Colonic mucosa (tissue), 4 donors: ENCODE data around the gene TRPM2. TPM values are rescaled to one million over a fixed set of nuclear protein-coding genes. Genes with fewer than 3 reads are reported as not detected.

Experiments used
- DNase-seq: peaks from one replicate; pipeline ENCODE4 v3.0.0-alpha.2; 2020
- H3K27ac ChIP-seq: fragments of 200-600 bp; one replicate; pipeline ENCODE4 v1.8.0; 2021
- H3K27me3 ChIP-seq: fragments of 200-600 bp; one replicate; pipeline ENCODE4 v1.8.0; 2021
- H3K36me3 ChIP-seq: fragments of 200-600 bp; one replicate; pipeline ENCODE4 v1.8.0; 2021
- H3K4me1 ChIP-seq: fragments of 200-600 bp; one replicate; pipeline ENCODE4 v1.8.0; 2021; ENCODE audit warnings: mild to moderate bottlenecking
- H3K4me3 ChIP-seq: fragments of 200-600 bp; one replicate; pipeline ENCODE4 v1.8.0; 2021
- H3K9ac ChIP-seq, 2 donors: one replicate each; pipeline ENCODE4 v1.7.0; 2013; ENCODE audit warnings: control low read depth in 2 of 2, low read depth in 2 of 2, low read length in 2 of 2
- H3K9me3 ChIP-seq: fragments of 200-600 bp; one replicate; pipeline ENCODE4 v1.8.0; 2021
- CTCF ChIP-seq: fragments of 200-600 bp; IDR thresholded peaks from one replicate; pipeline ENCODE4 v1.8.0; 2022; ENCODE audit warnings: antibody characterized with exemption, mild to moderate bottlenecking
- intact Hi-C: fragments of 100-400 bp; cut with DNase I; formaldehyde crosslinking; loops from one replicate; pipeline ENCODE4 v1.14.1; 2022
- total RNA-seq, 2 donors: library from RNA; stranded (reverse); fragmentation: NEBNext Ultra II Directional in 1 of 2; extraction: Animal tissue kit (Norgen Biotek cat#: 25700) in 1 of 2; gene quantifications; one replicate each; pipeline ENCODE4 v1.2.1, GENCODE V29; 2021
- donor health status: healthy.
- donor health status: DM: no; HTN: no; CAD: no.
- donor health status: DM: no; HTN: no; CAD: no.

TRPM2 gene
- total RNA-seq, 2 donors from 2014 or later, result 2.6 to 4.2 TPM

- H3K27me3 ChIP-seq, result peaks cover 12% of the 10 kb centered on the region
- intact Hi-C loops, result loop anchor here (10.0 kb wide), 1 partner anchor 459 kb away; the partner anchor contains the start of gene UBE2G2
- H3K9me3 ChIP-seq, result no peaks in the 10 kb centered on the region
- no peaks in the 10 kb centered on the region for H3K4me1 ChIP-seq
- H3K9ac ChIP-seq, result no peak overlapping the region
- H3K27ac ChIP-seq, result no peak overlapping the region
- no peak for DNase-seq
- TF ChIP-seq CTCF, result no peak
- no peak overlapping the region for H3K4me3 ChIP-seq
- H3K36me3 ChIP-seq, result no peaks in the 10 kb centered on the region
Observed at GRCh38 chr21:44345495-44345894, 7.9 kb upstream of the TRPM2 start.

- no peak overlapping the region for H3K9ac ChIP-seq
- TF ChIP-seq CTCF, result no peak
- no peak for DNase-seq
- intact Hi-C loops, result loop anchor here (10.0 kb wide), 1 partner anchor 457 kb away; the partner anchor contains the start of gene UBE2G2
- H3K27ac ChIP-seq, result no peak overlapping the region
- H3K4me1 ChIP-seq, result no peaks in the 10 kb centered on the region
- H3K9me3 ChIP-seq, result no peaks in the 10 kb centered on the region
- H3K27me3 ChIP-seq, result peaks cover 27% of the 10 kb centered on the region
- no peaks in the 10 kb centered on the region for H3K36me3 ChIP-seq
- H3K4me3 ChIP-seq, result no peak overlapping the region
Observed at GRCh38 chr21:44347911-44348451, 5.4 kb upstream of the TRPM2 start.

GRCh38 chr21:44348861-44349260 is 4.6 kb upstream of the TRPM2 start:
- Histone ChIP-seq H3K4me1 (no peaks in the 10 kb centered on the region), H3K36me3 (no peaks in the 10 kb centered on the region), H3K27me3 (peaks cover 27% of the 10 kb centered on the region), H3K9me3 (no peaks in the 10 kb centered on the region), H3K27ac (no peak overlapping the region), H3K4me3 (no peak overlapping the region), H3K9ac (no peak overlapping the region)
- intact Hi-C loops, result loop anchor here (10.0 kb wide), 1 partner anchor 456 kb away; the partner anchor contains the start of gene UBE2G2
- no peak for DNase-seq
- no peak for TF ChIP-seq CTCF

GRCh38 chr21:44349416-44349846 is 4.0 kb upstream of the TRPM2 start:
- H3K36me3 ChIP-seq, result no peaks in the 10 kb centered on the region
- H3K9ac ChIP-seq, result no peak overlapping the region
- H3K27me3 ChIP-seq, result peaks cover 27% of the 10 kb centered on the region
- no peak overlapping the region for H3K27ac ChIP-seq
- H3K9me3 ChIP-seq, result no peaks in the 10 kb centered on the region
- intact Hi-C loops, result loop anchor here (10.0 kb wide), 1 partner anchor 455 kb away; the partner anchor contains the start of gene UBE2G2
- no peaks in the 10 kb centered on the region for H3K4me1 ChIP-seq
- no peak for DNase-seq
- H3K4me3 ChIP-seq, result no peak overlapping the region
- no peak for TF ChIP-seq CTCF

- intact Hi-C loops, result loop anchor here (10.0 kb wide), 1 partner anchor 455 kb away; the partner anchor contains the start of gene UBE2G2
- TF ChIP-seq CTCF, result no peak
- Histone ChIP-seq H3K4me1 (no peaks in the 10 kb centered on the region), H3K9me3 (no peaks in the 10 kb centered on the region), H3K27ac (no peak overlapping the region), H3K27me3 (peaks cover 27% of the 10 kb centered on the region), H3K9ac (no peak overlapping the region), H3K36me3 (no peaks in the 10 kb centered on the region), H3K4me3 (no peak overlapping the region)
- DNase-seq, result no peak
Observed at GRCh38 chr21:44349847-44350772, 3.3 kb upstream of the TRPM2 start.
